GM19035 (cell line): ENCODE measurements around the gene SLIT3.

Experiments
- ATAC-seq: cut with Tn5 transposase; IDR thresholded peaks from one replicate; pipeline ENCODE4 v1.9.1; 2021; ENCODE audit not compliant: unreplicated experiment

Gene SLIT3

GRCh38 chr5:169300468-169301385 lies at the start of gene SLIT3:
SLIT3 (minus strand) TSS chr5:169301139; CDS start chr5:169300709, 430 bp downstream.
- no peak for ATAC-seq

- ATAC-seq: no peak
These were observed 49.1 kb upstream of the SLIT3 start for GRCh38 chr5:169350016-169350415.

- ATAC-seq: no peak
These were observed 46.8 kb upstream of the SLIT3 start for GRCh38 chr5:169347786-169348185.

GRCh38 chr5:169344629-169345028 lies 43.7 kb upstream of the SLIT3 start:
- ATAC-seq: no peak

- no peak for ATAC-seq
These were observed 42.8 kb upstream of the SLIT3 start for GRCh38 chr5:169343766-169344165.

- no peak for ATAC-seq
These were observed 40.6 kb upstream of the SLIT3 start for GRCh38 chr5:169341556-169341955.

GRCh38 chr5:169339869-169340268 lies 38.9 kb upstream of the SLIT3 start:
- ATAC-seq: peak; percentile 53

- ATAC-seq: no peak
These were observed 35.3 kb upstream of the SLIT3 start for GRCh38 chr5:169336242-169336641.

- no peak for ATAC-seq
These were observed 34.9 kb upstream of the SLIT3 start for GRCh38 chr5:169335806-169336205.

- no peak for ATAC-seq
These were observed 32.6 kb upstream of the SLIT3 start for GRCh38 chr5:169333518-169333917.

GRCh38 chr5:169331292-169331852 lies 30.4 kb upstream of the SLIT3 start:
- no peak for ATAC-seq

- ATAC-seq: no peak
These were observed 27.5 kb upstream of the SLIT3 start for GRCh38 chr5:169328401-169328800.

- ATAC-seq: no peak
These were observed 24.3 kb upstream of the SLIT3 start for GRCh38 chr5:169325273-169325672.

GRCh38 chr5:169318556-169318955 lies 17.6 kb upstream of the SLIT3 start:
- ATAC-seq: no peak

GRCh38 chr5:169307646-169308045 lies 6.7 kb upstream of the SLIT3 start:
- ATAC-seq: no peak

GRCh38 chr5:169305366-169305765 lies 4.4 kb upstream of the SLIT3 start:
- ATAC-seq: no peak

GRCh38 chr5:169304175-169304574 lies 3.2 kb upstream of the SLIT3 start:
- ATAC-seq: no peak

- no peak for ATAC-seq
These were observed 2.2 kb upstream of the SLIT3 start for GRCh38 chr5:169303119-169303515.

GRCh38 chr5:169302491-169303118 lies 1.7 kb upstream of the SLIT3 start:
- ATAC-seq: peak; percentile 88

- ATAC-seq: peak; percentile 36
These were observed 1.0 kb upstream of the SLIT3 start for GRCh38 chr5:169301986-169302385.

GRCh38 chr5:169301386-169301934 lies 521 bp upstream of the SLIT3 start:
- ATAC-seq: no peak
